ENCODE data around the gene AUNIP.

The AUNIP gene

DNA sequence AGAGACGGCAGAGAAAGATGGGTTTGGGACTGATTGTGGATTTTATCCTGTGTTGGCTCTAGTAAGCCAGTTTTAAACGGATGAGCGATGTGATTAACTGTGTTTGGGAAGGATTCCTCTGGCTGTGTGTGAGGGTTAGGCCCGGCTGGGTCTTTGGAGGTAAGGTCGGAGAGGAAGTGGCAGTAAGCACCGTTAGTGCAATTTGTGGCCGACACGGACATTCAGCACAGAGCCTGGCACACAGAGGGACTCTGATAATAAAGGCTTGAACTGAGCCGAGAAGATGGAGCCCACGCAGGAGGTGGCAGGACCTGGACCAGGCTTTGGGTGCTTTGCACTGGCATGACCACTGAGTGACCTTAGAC lies 38.2 kb downstream of the AUNIP start:
- TF ChIP-seq, protein P1, sequence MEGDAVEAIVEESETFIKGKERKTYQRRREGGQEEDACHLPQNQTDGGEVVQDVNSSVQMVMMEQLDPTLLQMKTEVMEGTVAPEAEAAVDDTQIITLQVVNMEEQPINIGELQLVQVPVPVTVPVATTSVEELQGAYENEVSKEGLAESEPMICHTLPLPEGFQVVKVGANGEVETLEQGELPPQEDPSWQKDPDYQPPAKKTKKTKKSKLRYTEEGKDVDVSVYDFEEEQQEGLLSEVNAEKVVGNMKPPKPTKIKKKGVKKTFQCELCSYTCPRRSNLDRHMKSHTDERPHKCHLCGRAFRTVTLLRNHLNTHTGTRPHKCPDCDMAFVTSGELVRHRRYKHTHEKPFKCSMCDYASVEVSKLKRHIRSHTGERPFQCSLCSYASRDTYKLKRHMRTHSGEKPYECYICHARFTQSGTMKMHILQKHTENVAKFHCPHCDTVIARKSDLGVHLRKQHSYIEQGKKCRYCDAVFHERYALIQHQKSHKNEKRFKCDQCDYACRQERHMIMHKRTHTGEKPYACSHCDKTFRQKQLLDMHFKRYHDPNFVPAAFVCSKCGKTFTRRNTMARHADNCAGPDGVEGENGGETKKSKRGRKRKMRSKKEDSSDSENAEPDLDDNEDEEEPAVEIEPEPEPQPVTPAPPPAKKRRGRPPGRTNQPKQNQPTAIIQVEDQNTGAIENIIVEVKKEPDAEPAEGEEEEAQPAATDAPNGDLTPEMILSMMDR (IDR thresholded peaks at IDR 0.05; ENCODE audit: insufficient read depth, low read depth, low read length, missing control alignments): no peak
- no peak for DNase-seq (ENCODE audit: low read depth)
- H3K4me3 ChIP-seq (ENCODE audit: low read length): peak overlapping the region; percentile 84

DNA sequence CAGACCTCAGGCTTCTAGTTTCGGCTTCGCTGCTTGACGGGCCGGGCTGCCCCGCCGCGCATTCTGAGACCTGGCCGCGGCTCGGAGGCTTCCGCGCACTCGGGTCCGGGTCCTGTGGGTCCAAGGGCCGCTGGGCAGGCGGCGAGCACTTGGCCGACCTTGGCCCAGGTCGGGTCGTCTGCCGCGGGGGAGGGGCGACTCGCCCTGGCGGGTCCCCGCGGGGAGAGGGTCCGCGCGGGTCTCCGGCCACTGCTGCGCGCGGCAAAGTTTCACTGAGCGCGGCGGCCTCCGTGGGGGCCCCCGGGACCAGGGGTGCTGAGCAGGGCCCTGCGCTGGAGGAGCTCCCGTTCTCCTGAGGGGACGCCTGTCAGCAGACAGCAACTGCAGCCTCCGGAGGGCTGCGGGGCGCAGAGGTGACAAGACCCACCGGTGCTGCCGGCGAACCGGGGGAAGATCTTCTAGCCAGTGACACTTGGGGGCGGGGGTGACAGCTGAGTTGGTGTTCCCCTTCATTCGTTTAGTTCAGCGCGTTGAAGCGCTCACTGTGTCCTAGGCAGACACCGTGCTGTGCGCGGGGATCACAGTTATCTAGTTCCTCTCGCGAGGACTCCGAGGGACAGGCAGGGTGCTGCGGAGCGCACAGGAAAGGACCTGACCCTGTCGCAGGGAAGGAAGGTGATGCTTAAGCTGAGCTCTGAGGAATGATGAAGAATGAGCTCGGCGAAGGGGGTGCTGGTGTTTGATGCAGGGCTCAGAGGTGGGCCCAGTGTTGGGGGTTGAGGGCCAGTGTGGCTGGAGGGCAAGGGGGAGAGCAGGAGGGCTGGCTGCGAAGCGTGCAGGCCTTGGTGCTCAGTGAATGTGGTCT lies 38.8 kb downstream of the AUNIP start:
- peak; percentile 81 for DNase-seq (ENCODE audit: low read depth)
- H3K4me3 ChIP-seq (ENCODE audit: low read length): peak overlapping the region; percentile 84
- TF ChIP-seq, protein P1 (IDR thresholded peaks at IDR 0.05; ENCODE audit: insufficient read depth, low read depth, low read length, missing control alignments): no peak

DNA sequence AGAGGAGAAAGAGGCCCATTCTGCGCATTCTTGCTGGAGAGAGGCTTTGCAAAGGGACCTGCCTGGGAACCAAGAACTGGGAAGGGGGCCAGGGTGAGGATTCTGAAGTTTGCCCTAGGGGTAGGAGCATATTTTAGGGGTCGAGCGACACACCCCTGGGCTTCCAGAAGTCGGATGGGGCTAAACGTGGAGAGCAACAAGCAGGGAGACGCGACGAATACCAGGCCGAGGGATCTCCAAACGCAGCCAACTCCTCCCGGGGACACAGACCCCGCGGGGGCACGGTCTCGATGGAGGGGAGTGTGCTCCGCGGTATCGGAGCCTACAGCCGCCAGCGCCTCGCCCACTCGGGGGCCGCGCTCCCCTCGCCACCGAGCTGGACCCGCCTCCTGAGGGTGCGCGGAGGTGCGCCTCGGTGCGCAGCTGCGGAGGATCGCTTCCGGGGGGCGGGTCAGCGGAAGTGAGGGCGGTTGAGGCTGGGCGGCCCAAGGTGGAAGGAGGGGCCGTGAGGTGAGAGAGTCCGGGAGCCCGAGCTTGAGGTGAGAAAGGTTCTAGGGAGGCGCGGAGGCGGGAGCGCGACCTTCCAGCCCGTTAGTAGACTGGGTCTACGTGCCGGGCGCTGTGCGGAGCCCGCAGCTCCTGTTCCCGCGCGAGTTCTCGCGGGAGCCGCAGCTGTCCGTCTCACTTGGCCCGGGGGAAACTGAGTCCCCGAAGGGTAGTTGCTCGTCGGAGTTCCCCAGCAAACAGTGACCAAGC lies 39.6 kb downstream of the AUNIP start, which contains the start of gene MTFR1L:
TSS of gene MTFR1L (plus strand) at position 464 of the 756 bp plus-strand sequence. CDS start 3,151 bp downstream, outside the sequence.
- peak; percentile 89 for DNase-seq (ENCODE audit: low read depth)
- H3K4me3 ChIP-seq (ENCODE audit: low read length): peak within 1 kb of the TSS; percentile 84
- TF ChIP-seq, protein P1 (IDR thresholded peaks at IDR 0.05; ENCODE audit: insufficient read depth, low read depth, low read length, missing control alignments): no peak

DNA sequence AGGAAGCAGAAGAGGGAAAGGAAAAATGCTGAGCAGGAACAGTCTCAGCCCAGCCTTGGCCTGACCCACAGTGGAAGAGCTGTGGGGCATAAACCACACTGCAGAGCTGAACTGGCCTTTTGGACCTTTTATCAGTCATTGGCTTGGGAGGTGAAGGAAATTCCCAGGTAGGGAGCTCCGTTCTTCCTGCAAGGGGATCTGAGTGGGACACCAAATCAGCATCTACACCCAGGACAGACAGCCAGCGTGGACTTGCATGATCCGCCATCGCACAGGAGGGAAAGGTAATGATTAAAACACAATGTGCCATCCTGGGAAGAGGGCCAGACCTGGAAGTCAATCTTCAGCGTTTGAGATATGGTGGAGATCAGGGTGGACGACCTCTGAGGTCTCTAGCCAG lies 40.7 kb downstream of the AUNIP start:
- H3K4me3 ChIP-seq (ENCODE audit: low read length): peak overlapping the region; percentile 84
- no peak for DNase-seq (ENCODE audit: low read depth)
- TF ChIP-seq, protein P1 (IDR thresholded peaks at IDR 0.05; ENCODE audit: insufficient read depth, low read depth, low read length, missing control alignments): no peak

DNA sequence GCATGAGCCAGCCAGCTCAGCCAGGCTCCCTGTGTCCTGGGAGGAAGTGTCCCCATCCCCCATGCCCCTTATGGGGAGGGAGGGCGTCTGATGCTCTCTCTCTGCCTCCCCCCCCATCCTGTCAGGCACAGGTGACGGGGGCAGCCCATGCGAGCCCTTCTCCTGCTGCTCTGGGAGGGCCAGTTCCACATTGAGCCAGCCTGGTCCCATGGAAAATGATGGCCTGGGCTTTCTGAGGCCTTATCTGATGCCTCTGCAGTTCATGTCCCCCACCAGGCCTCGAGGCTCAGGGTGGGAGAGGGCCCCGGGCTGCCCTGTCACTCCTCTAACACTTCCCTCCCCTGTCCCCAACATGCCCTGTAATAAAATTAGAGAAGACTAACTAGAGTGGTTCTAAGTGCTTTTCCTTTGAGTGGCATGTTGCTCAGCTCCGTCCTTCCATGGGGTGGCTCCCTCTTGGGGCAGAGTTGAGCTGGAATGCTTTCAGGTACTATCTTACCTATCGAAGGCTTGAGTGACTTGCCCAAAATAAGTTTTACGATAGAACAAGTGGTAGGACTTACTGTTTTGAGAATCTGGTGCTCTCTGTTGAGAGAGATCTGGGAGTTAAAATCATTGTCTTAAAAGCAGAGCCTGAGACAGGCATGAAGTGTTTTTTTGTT lies 41.3 kb downstream of the AUNIP start:
- peak; percentile 50 for DNase-seq (ENCODE audit: low read depth)
- no peak overlapping the region for H3K4me3 ChIP-seq (ENCODE audit: low read length)
- TF ChIP-seq, protein P1 (IDR thresholded peaks at IDR 0.05; ENCODE audit: insufficient read depth, low read depth, low read length, missing control alignments): peak; percentile 67

DNA sequence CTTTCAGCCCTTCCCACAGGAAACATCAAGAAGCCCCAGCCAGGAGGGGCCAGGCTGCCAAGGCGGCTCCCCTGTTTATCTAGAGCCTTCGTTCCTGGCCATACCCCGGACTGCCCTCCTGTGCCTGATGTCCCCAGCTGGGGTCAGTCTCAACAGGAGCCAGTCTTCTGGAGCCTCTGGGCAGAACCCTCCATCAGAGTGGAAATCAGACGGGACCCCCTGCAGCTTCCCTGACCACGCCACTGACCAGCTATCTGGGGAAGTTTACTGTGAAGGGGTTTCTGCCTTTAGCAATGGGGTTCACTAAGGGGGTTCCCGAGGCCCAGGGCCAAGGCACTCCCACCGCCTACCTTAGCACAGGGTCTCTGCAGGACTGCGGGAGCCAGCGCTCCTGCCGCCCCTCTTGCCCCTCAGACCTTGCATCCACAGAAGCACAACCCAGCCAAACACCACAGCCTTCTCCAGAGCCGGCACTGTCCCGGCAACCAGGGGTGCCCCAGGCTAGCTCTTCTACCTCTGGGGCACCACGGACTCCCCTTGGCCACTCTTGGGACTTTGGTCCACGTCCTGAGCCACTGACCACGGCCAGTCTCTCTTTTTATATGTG lies 43.0 kb downstream of the AUNIP start:
- TF ChIP-seq, protein P1 (IDR thresholded peaks at IDR 0.05; ENCODE audit: insufficient read depth, low read depth, low read length, missing control alignments): no peak
- DNase-seq (ENCODE audit: low read depth): no peak
- no peak overlapping the region for H3K4me3 ChIP-seq (ENCODE audit: low read length)

Data from epithelial cell of esophagus (primary cell).